PC-9 (cell line): ENCODE data around the gene ANKFN1. TPM values are rescaled to one million over a fixed set of nuclear protein-coding genes. Genes with fewer than 3 reads are reported as not detected.

Source experiments
- BruUV-seq: library from RNA; stranded (reverse); fragments of 400-500 nt; replicated peaks from 2 replicates; lab custom pipeline; 2021; lab: Mats Ljungman, UMichigan
- CTCF ChIA-PET: fragments of 300-600 bp; sonication (Branson Sonifier 250); formaldehyde crosslinking; loops from one replicate; lab custom pipeline; 2022; ENCODE audit warnings: antibody characterized with exemption; lab: Charles Lee
- POLR2A ChIA-PET: fragments of 300-600 bp; sonication (Branson Sonifier 250); formaldehyde crosslinking; loops from one replicate; lab custom pipeline; 2022; ENCODE audit warnings: antibody characterized with exemption; ENCODE audit not compliant: unreplicated experiment; lab: Charles Lee
- DNase-seq, 2 experiments: peaks; one replicate each; pipeline versions ENCODE4 v3.0.0 to v3.0.0-alpha.2; 2015 to 2022; ENCODE audit warnings: mixed read lengths in 1 of 2
- H2AFZ ChIP-seq: fragments of 200-600 bp; sonication (generic); 2 replicates; pipeline ENCODE4 v1.8.1; 2017; ENCODE audit warnings: antibody characterized with exemption
- H3F3A ChIP-seq: fragments of 200-600 bp; sonication (generic); 2 replicates; pipeline ENCODE4 v1.8.1; 2017; ENCODE audit warnings: antibody characterized with exemption, mild to moderate bottlenecking, low read depth; ENCODE audit not compliant: insufficient read depth
- H3K27ac ChIP-seq: fragments of 200-600 bp; sonication (generic); 2 replicates; pipeline ENCODE4 v1.6.1; 2016; ENCODE audit warnings: mixed run types
- H3K27me3 ChIP-seq: fragments of 200-600 bp; sonication (generic); 2 replicates; pipeline ENCODE4 v1.6.1; 2016; ENCODE audit warnings: low read depth, mixed run types; ENCODE audit not compliant: insufficient read depth
- H3K36me3 ChIP-seq: fragments of 200-600 bp; sonication (generic); 2 replicates; pipeline ENCODE4 v1.6.1; 2016; ENCODE audit warnings: low read depth, mixed run types
- H3K4me1 ChIP-seq: fragments of 200-600 bp; sonication (generic); replicated peaks from 2 replicates; pipeline ENCODE4 v1.6.1; 2016; ENCODE audit warnings: mixed run types; ENCODE audit not compliant: insufficient read depth
- H3K4me2 ChIP-seq: fragments of 200-600 bp; sonication (generic); 2 replicates; pipeline ENCODE4 v1.6.1; 2017; ENCODE audit warnings: mixed run types
- H3K4me3 ChIP-seq: fragments of 200-600 bp; sonication (generic); 2 replicates; pipeline ENCODE4 v1.6.1; 2016; ENCODE audit warnings: mixed run types
- H3K79me2 ChIP-seq: fragments of 200-600 bp; sonication (generic); 2 replicates; pipeline ENCODE4 v1.6.1; 2017; ENCODE audit warnings: low read depth, mixed run types
- H3K9me2 ChIP-seq: fragments of 200-600 bp; sonication (generic); 2 replicates; pipeline ENCODE4 v1.8.1; 2017; ENCODE audit warnings: mild to moderate bottlenecking; ENCODE audit not compliant: insufficient read depth
- H3K9me3 ChIP-seq: fragments of 200-600 bp; sonication (generic); 2 replicates; pipeline ENCODE4 v1.8.1; 2016; ENCODE audit warnings: low read depth; ENCODE audit not compliant: insufficient read depth
- H4K20me1 ChIP-seq: fragments of 200-600 bp; sonication (generic); 2 replicates; pipeline ENCODE4 v1.8.1; 2017; ENCODE audit not compliant: insufficient read depth
- CTCF ChIP-seq: fragments of 200-600 bp; sonication (generic); conservative IDR thresholded peaks from 2 replicates; pipeline ENCODE4 v1.6.1; 2017; ENCODE audit warnings: mixed run types, antibody characterized with exemption, mild to moderate bottlenecking, moderate library complexity
- EZH2 ChIP-seq: fragments of 200-600 bp; sonication (generic); IDR thresholded peaks from 2 replicates; pipeline ENCODE4 v1.8.0; 2017; ENCODE audit warnings: antibody characterized with exemption, low read depth
- intact Hi-C: fragments of 100-400 bp; cut with micrococcal nuclease; formaldehyde crosslinking; loops from one replicate; pipeline ENCODE4 v1.10.0; 2022; ENCODE audit not compliant: unreplicated experiment
- total RNA-seq: library from RNA; stranded (reverse); gene quantifications from 2 replicates; pipeline ENCODE4 v1.2.3, GENCODE V29; 2021

The ANKFN1 gene
- total RNA-seq, 1 experiment from 2014 or later = not detected

GRCh38 chr17:56436142-56436541 lies 282.9 kb downstream of the ANKFN1 start:
- BruUV-seq = no TSS peak
- Histone ChIP-seq H3K9me2 (no peaks in the 10 kb centered on the region), H3K4me1 (no peaks in the 10 kb centered on the region), H3F3A (no peaks in the 10 kb centered on the region), H3K27me3 (no peaks in the 10 kb centered on the region; the same call in 1 of the 2 replicates), H2AFZ (no peak overlapping the region), H3K4me3 (no peak overlapping the region), H4K20me1 (no peaks in the 10 kb centered on the region), H3K27ac (no peak overlapping the region), H3K9me3 (no peaks in the 10 kb centered on the region), H3K4me2 (no peak overlapping the region), H3K36me3 (no peaks in the 10 kb centered on the region), H3K79me2 (no peaks in the 10 kb centered on the region)
- TF ChIP-seq EZH2 = no peak
- no peak for TF ChIP-seq CTCF
- no peak for DNase-seq
- intact Hi-C loops = no loop called here
- CTCF ChIA-PET = no interaction called here
- POLR2A ChIA-PET = no interaction called here

- no peaks in the 10 kb centered on the region; the same call in 1 of the 2 replicates for H3K9me3 ChIP-seq
- no peak overlapping the region for H3K4me2 ChIP-seq
- no TSS peak for BruUV-seq
- H3K79me2 ChIP-seq = no peaks in the 10 kb centered on the region
- no peaks in the 10 kb centered on the region for H3K9me2 ChIP-seq
- H3K27ac ChIP-seq = no peak overlapping the region
- ChIA-PET CTCF (no interaction called here), POLR2A (no interaction called here)
- intact Hi-C loops = no loop called here
- H3K27me3 ChIP-seq = no peaks in the 10 kb centered on the region
- H3K36me3 ChIP-seq = no peaks in the 10 kb centered on the region
- no peaks in the 10 kb centered on the region for H3F3A ChIP-seq
- DNase-seq = no peak
- TF ChIP-seq EZH2 (no peak), CTCF (no peak)
- no peak overlapping the region for H3K4me3 ChIP-seq
- no peaks in the 10 kb centered on the region for H3K4me1 ChIP-seq
- H2AFZ ChIP-seq = no peak overlapping the region
- no peaks in the 10 kb centered on the region for H4K20me1 ChIP-seq
These were observed 287.1 kb downstream of the ANKFN1 start for GRCh38 chr17:56440419-56440818.

GRCh38 chr17:56441308-56441707 lies 288.0 kb downstream of the ANKFN1 start:
- H3K4me2 ChIP-seq = no peak overlapping the region
- CTCF ChIA-PET = no interaction called here
- TF ChIP-seq CTCF (no peak), EZH2 (no peak)

More at GRCh38 chr17:56441308-56441707, 288.0 kb downstream of the ANKFN1 start:
- no peak overlapping the region for H3K4me3 ChIP-seq
- intact Hi-C loops = no loop called here
- H3K4me1 ChIP-seq = no peaks in the 10 kb centered on the region
- no peak overlapping the region for H3K27ac ChIP-seq
- no peaks in the 10 kb centered on the region for H3K79me2 ChIP-seq
- no TSS peak for BruUV-seq
- no peak overlapping the region for H2AFZ ChIP-seq
- H3K9me2 ChIP-seq = no peaks in the 10 kb centered on the region
- no peak for DNase-seq
- H3F3A ChIP-seq = no peaks in the 10 kb centered on the region
- POLR2A ChIA-PET = no interaction called here
- H3K27me3 ChIP-seq = no peaks in the 10 kb centered on the region
- no peaks in the 10 kb centered on the region for H3K36me3 ChIP-seq
- no peaks in the 10 kb centered on the region; the same call in 1 of the 2 replicates for H3K9me3 ChIP-seq
- H4K20me1 ChIP-seq = no peaks in the 10 kb centered on the region
